ENCODE results near the gene CRLF3. TPM values are rescaled to one million over a fixed set of nuclear protein-coding genes. Genes with fewer than 3 reads are reported as not detected.

The CRLF3 gene
- total RNA-seq, 1 experiment from 2014 or later: 17.9 TPM

Other genes starting within 250 kb of the CRLF3 start
- 24.7 to 26.0 TPM (median 25.0 TPM) in 3 replicates for gene ATAD5, start 7.3 kb upstream of the CRLF3 start, total RNA-seq (2021)
- 11.6 to 12.4 TPM (median 12.3 TPM) in 3 replicates for gene TEFM, start 81.5 kb upstream of the CRLF3 start, total RNA-seq (2021)
- gene ADAP2, start 97.3 kb upstream of the CRLF3 start, total RNA-seq (2021): 0.69 to 1.7 TPM (median 1.2 TPM) in 3 replicates
- gene RNF135, start 146.3 kb upstream of the CRLF3 start, total RNA-seq (2021): 10.3 to 12.3 TPM (median 10.4 TPM) in 3 replicates

All from WTC11 (cell line).